Keratinocyte (primary cell): ENCODE measurements around the gene SLC8A1. TPM values are rescaled to one million over a fixed set of nuclear protein-coding genes. Genes with fewer than 3 reads are reported as not detected.

Experiments
- DNase-seq: peaks from one replicate; pipeline ENCODE4 v3.0.0-alpha.2; 2011; ENCODE audit warnings: low read depth, missing footprints, low spot score
- FAIRE-seq: peaks from 2 replicates; lab custom pipeline; 2011; peaks lifted over from hg19 to GRCh38; lab: Jason Lieb, UNC
- H2AFZ ChIP-seq: 2 replicates; pipeline ENCODE4 v1.6.0; 2012; ENCODE audit warnings: low read length, control low read depth, inconsistent platforms; ENCODE audit not compliant: control insufficient read depth
- H3K27ac ChIP-seq: 2 replicates; pipeline ENCODE4 v1.5.1; 2011; ENCODE audit warnings: low read length; ENCODE audit not compliant: control insufficient read depth, insufficient read depth
- H3K27me3 ChIP-seq: 3 replicates; pipeline ENCODE4 v1.6.0; 2011; ENCODE audit warnings: low read length; ENCODE audit not compliant: control insufficient read depth, insufficient read depth; ENCODE audit errors: extremely low read depth
- H3K36me3 ChIP-seq, 2 experiments: 2 replicates in 1 of 2; 3 replicates in 1 of 2; pipeline ENCODE4 v1.5.1; 2011; ENCODE audit warnings: low read length in 2 of 2, mild to moderate bottlenecking in 1 of 2; ENCODE audit not compliant: control insufficient read depth in 2 of 2, insufficient read depth in 2 of 2; ENCODE audit errors: extremely low read depth in 1 of 2
- H3K4me1 ChIP-seq: 3 replicates; pipeline ENCODE4 v1.5.1; 2011; ENCODE audit warnings: low read length; ENCODE audit not compliant: control insufficient read depth, insufficient read depth; ENCODE audit errors: extremely low read depth
- H3K4me2 ChIP-seq: 3 replicates; pipeline ENCODE4 v1.6.0; 2011; ENCODE audit warnings: low read depth, low read length; ENCODE audit not compliant: control insufficient read depth, insufficient read depth; ENCODE audit errors: extremely low read depth
- H3K4me3 ChIP-seq, 3 experiments: fragments of 200-600 bp in 1 of 3; sonication (generic) in 1 of 3; 2 replicates in 2 of 3; 3 replicates in 1 of 3; pipeline ENCODE4 v1.5.1; 2011 to 2016; ENCODE audit warnings: low read length in 3 of 3, mild to moderate bottlenecking in 3 of 3, control low read depth in 2 of 3, inconsistent platforms in 1 of 3, low read depth in 1 of 3, mixed read lengths in 1 of 3, mixed run types in 1 of 3, moderate library complexity in 1 of 3; ENCODE audit not compliant: control insufficient read depth in 2 of 3, insufficient read depth in 2 of 3; ENCODE audit errors: extremely low read depth in 1 of 3
- H3K79me2 ChIP-seq: 2 replicates; pipeline ENCODE4 v1.6.0; 2012; ENCODE audit warnings: low read length; ENCODE audit not compliant: control insufficient read depth, insufficient read depth
- H3K9ac ChIP-seq: 3 replicates; pipeline ENCODE4 v1.6.0; 2011; ENCODE audit warnings: low read length; ENCODE audit not compliant: control insufficient read depth, insufficient read depth; ENCODE audit errors: extremely low read depth
- H3K9me1 ChIP-seq: 3 replicates; pipeline ENCODE4 v1.6.0; 2011; ENCODE audit warnings: low read length; ENCODE audit not compliant: control insufficient read depth, insufficient read depth; ENCODE audit errors: extremely low read depth
- H3K9me3 ChIP-seq: 2 replicates; pipeline ENCODE4 v1.5.1; 2012; ENCODE audit warnings: low read depth, low read length; ENCODE audit not compliant: control insufficient read depth
- H4K20me1 ChIP-seq: 3 replicates; pipeline ENCODE4 v1.6.0; 2011; ENCODE audit warnings: low read length; ENCODE audit not compliant: control insufficient read depth, insufficient read depth; ENCODE audit errors: extremely low read depth
- EZH2 ChIP-seq: IDR thresholded peaks from one replicate; pipeline ENCODE4 v1.6.1; 2012; ENCODE audit warnings: inconsistent platforms, mild to moderate bottlenecking, low read length, moderate library complexity
- dilution Hi-C: fragments of 300-500 bp; cut with MboI; formaldehyde crosslinking; loops from one replicate; pipeline ENCODE4 v1.7.0; 2020; ENCODE audit warnings: low sequenced_read_pairs; ENCODE audit not compliant: extremely low pct_ligation_motif_present
- polyA plus RNA-seq, 5 experiments: library from polyadenylated mRNA; depleted of rRNA in 3 of 5; stranded (reverse) in 3 of 5; stranded (forward) in 1 of 5; unstranded in 1 of 5; fragments of >200 nt; gene quantifications; 1 replicate in 1 of 5; 2 replicates in 3 of 5; 3 replicates in 1 of 5; pipeline versions ENCODE4 v1.2.1 to v1.2.3, GENCODE V29; 2011 to 2012; ENCODE audit warnings: missing spikeins in 2 of 5, low read depth in 1 of 5, low replicate concordance in 1 of 5
- TF ChIP-seq, protein P1 (sequence below), 3 experiments: IDR thresholded peaks in 1 of 3; conservative IDR thresholded peaks in 1 of 3; optimal IDR thresholded peaks in 1 of 3; 2 replicates in 2 of 3; 3 replicates in 1 of 3; pipeline versions ENCODE3 to v1.5.1; 2011; ENCODE audit warnings: low read length in 3 of 3, mild to moderate bottlenecking in 3 of 3, moderate library complexity in 2 of 3, control low read depth in 1 of 3, inconsistent platforms in 1 of 3; ENCODE audit not compliant: insufficient read depth in 2 of 3; ENCODE audit errors: extremely low read depth in 1 of 3

SLC8A1 gene
- polyA plus RNA-seq, 1 donor (not counting 4 experiments of a cell fraction or from before 2014, with no cell fraction given) = 2.7 TPM

DNA sequence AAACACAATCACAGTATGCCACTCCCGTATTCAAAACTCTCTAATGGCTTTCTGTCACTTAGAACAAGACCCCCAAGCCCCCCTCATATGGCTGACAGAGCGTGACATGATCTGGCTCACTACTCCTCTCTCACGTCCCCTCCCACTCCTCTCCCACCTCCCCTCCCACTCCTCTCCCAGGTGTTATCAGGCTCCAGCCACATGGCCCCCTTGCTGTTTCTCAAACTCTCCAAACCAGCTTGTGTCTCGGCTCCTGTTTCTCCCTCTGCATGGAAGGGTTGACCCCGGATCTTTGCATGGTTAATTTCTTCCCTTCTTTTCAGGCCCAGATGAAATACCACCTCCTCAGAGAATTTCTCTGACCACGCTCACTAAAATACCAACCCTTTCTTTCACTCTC lies 180.8 kb downstream of the SLC8A1 start:
- no peak overlapping the region for H3K9ac ChIP-seq
- H3K4me1 ChIP-seq = peaks cover 8% of the 10 kb centered on the region
- no peaks in the 10 kb centered on the region for H4K20me1 ChIP-seq
- H2AFZ ChIP-seq = no peak overlapping the region
- no peaks in the 10 kb centered on the region for H3K9me3 ChIP-seq
- dilution Hi-C loops = no loop called here
- FAIRE-seq (no peak), DNase-seq (no peak)
- no peaks in the 10 kb centered on the region for H3K79me2 ChIP-seq
- no peaks in the 10 kb centered on the region for H3K9me1 ChIP-seq
- TF ChIP-seq, protein P1, sequence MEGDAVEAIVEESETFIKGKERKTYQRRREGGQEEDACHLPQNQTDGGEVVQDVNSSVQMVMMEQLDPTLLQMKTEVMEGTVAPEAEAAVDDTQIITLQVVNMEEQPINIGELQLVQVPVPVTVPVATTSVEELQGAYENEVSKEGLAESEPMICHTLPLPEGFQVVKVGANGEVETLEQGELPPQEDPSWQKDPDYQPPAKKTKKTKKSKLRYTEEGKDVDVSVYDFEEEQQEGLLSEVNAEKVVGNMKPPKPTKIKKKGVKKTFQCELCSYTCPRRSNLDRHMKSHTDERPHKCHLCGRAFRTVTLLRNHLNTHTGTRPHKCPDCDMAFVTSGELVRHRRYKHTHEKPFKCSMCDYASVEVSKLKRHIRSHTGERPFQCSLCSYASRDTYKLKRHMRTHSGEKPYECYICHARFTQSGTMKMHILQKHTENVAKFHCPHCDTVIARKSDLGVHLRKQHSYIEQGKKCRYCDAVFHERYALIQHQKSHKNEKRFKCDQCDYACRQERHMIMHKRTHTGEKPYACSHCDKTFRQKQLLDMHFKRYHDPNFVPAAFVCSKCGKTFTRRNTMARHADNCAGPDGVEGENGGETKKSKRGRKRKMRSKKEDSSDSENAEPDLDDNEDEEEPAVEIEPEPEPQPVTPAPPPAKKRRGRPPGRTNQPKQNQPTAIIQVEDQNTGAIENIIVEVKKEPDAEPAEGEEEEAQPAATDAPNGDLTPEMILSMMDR (optimal IDR thresholded peaks at IDR 0.05 in 1 of 3, IDR thresholded peaks at IDR 0.05 in 1 of 3, conservative IDR thresholded peaks at IDR 0.05 in 1 of 3; ENCODE audit: extremely low read depth in 1 of 3, insufficient read depth in 2 of 3, low read length in 3 of 3) = no peak
- no peak for TF ChIP-seq EZH2
- no peak overlapping the region for H3K4me2 ChIP-seq
- no peaks in the 10 kb centered on the region for H3K36me3 ChIP-seq
- H3K27me3 ChIP-seq = no peaks in the 10 kb centered on the region
- H3K4me3 ChIP-seq = no peak overlapping the region
- no peak overlapping the region for H3K27ac ChIP-seq

DNA sequence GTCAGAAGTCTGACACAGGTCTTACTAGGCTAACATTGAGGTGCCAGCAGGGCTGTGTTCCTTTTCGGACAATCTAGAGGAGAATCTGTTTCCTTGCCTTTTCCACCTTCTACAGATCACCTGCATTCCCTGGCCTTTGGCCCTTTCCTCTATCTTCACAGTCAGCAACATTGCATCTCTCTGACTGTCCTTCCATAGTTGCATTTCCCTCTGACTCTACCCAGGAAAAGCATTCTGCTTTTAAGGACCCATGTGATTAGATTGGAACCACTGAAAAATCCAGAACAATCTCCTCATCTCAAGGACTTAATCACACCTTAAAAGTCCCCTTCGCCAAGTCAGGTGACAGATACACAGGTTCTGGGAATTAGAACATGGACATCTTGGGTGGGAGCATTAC lies 181.5 kb downstream of the SLC8A1 start:
- FAIRE-seq (no peak), DNase-seq (no peak)
- no peak overlapping the region for H3K27ac ChIP-seq
- H3K9me3 ChIP-seq = no peaks in the 10 kb centered on the region
- TF ChIP-seq, protein P1 (optimal IDR thresholded peaks at IDR 0.05 in 1 of 3, IDR thresholded peaks at IDR 0.05 in 1 of 3, conservative IDR thresholded peaks at IDR 0.05 in 1 of 3; ENCODE audit: extremely low read depth in 1 of 3, insufficient read depth in 2 of 3, low read length in 3 of 3) = no peak
- TF ChIP-seq EZH2 = no peak
- H3K79me2 ChIP-seq = no peaks in the 10 kb centered on the region
- no peak overlapping the region for H3K4me2 ChIP-seq
- dilution Hi-C loops = no loop called here
- H3K4me3 ChIP-seq = no peak overlapping the region
- no peaks in the 10 kb centered on the region for H4K20me1 ChIP-seq
- no peak overlapping the region for H2AFZ ChIP-seq
- no peak overlapping the region for H3K9ac ChIP-seq
- H3K9me1 ChIP-seq = no peaks in the 10 kb centered on the region
- no peaks in the 10 kb centered on the region for H3K27me3 ChIP-seq
- peaks cover 8% of the 10 kb centered on the region for H3K4me1 ChIP-seq
- H3K36me3 ChIP-seq = no peaks in the 10 kb centered on the region
